Mucosa of stomach (tissue), 1 donor: ENCODE measurements around the gene NOS3.
"Not testable (repeated sequence)": the region's sequence is repeated elsewhere in the genome, so short reads cannot be mapped to it uniquely, and the experiment has no call there.

Experiments
- H3K27me3 ChIP-seq: one replicate; pipeline ENCODE4 v1.7.0; 2013; ENCODE audit warnings: mild to moderate bottlenecking, low read length; ENCODE audit not compliant: control insufficient read depth, insufficient read depth
- H3K36me3 ChIP-seq: one replicate; pipeline ENCODE4 v1.7.0; 2013; ENCODE audit warnings: low read length; ENCODE audit not compliant: control insufficient read depth, insufficient read depth
- H3K4me1 ChIP-seq: one replicate; pipeline ENCODE4 v1.7.0; 2013; ENCODE audit warnings: mild to moderate bottlenecking, low read length; ENCODE audit not compliant: control insufficient read depth, insufficient read depth
- H3K4me3 ChIP-seq: one replicate; pipeline ENCODE4 v1.7.0; 2013; ENCODE audit warnings: low read length
- H3K9ac ChIP-seq: one replicate; pipeline ENCODE4 v1.7.0; 2013; ENCODE audit warnings: mild to moderate bottlenecking, low read length, moderate library complexity
- H3K9me3 ChIP-seq: one replicate; pipeline ENCODE4 v1.7.0; 2013; ENCODE audit warnings: mild to moderate bottlenecking, low read length, moderate library complexity; ENCODE audit not compliant: control insufficient read depth
- donor health status: Pancreatic carcinoma.

NOS3 gene

GRCh38 chr7:151005566-151005965, 14.7 kb downstream of the NOS3 start:
- Histone ChIP-seq H3K4me3 (no peak overlapping the region), H3K9me3 (no peaks in the 10 kb centered on the region), H3K36me3 (no peaks in the 10 kb centered on the region), H3K9ac (no peak overlapping the region), H3K4me1 (peaks cover 2% of the 10 kb centered on the region), H3K27me3 (peaks cover 9% of the 10 kb centered on the region)

- H3K27me3 ChIP-seq, result peaks cover 11% of the 10 kb centered on the region
- H3K9me3 ChIP-seq, result no peaks in the 10 kb centered on the region
- H3K4me1 ChIP-seq, result peaks cover 10% of the 10 kb centered on the region
- no peak overlapping the region for H3K9ac ChIP-seq
- no peak overlapping the region for H3K4me3 ChIP-seq
- no peaks in the 10 kb centered on the region for H3K36me3 ChIP-seq
These were observed 15.9 kb downstream of the NOS3 start for GRCh38 chr7:151006590-151007300.

GRCh38 chr7:151007469-151007898, 16.7 kb downstream of the NOS3 start:
- Histone ChIP-seq H3K36me3 (no peaks in the 10 kb centered on the region), H3K9ac (no peak overlapping the region), H3K27me3 (peaks cover 11% of the 10 kb centered on the region), H3K4me3 (no peak overlapping the region), H3K4me1 (peaks cover 14% of the 10 kb centered on the region), H3K9me3 (no peaks in the 10 kb centered on the region)

- Histone ChIP-seq H3K9me3 (no peaks in the 10 kb centered on the region), H3K27me3 (peaks cover 11% of the 10 kb centered on the region), H3K9ac (no peak overlapping the region), H3K4me1 (peaks cover 21% of the 10 kb centered on the region), H3K36me3 (no peaks in the 10 kb centered on the region), H3K4me3 (no peak overlapping the region)
These were observed 17.3 kb downstream of the NOS3 start for GRCh38 chr7:151008143-151008510.

GRCh38 chr7:151008511-151009323, 17.9 kb downstream of the NOS3 start:
- H3K4me1 ChIP-seq, result peaks cover 22% of the 10 kb centered on the region
- H3K27me3 ChIP-seq, result peaks cover 11% of the 10 kb centered on the region

GRCh38 chr7:151009327-151010036, 18.7 kb downstream of the NOS3 start:
- Histone ChIP-seq H3K27me3 (peaks cover 11% of the 10 kb centered on the region), H3K9me3 (no peaks in the 10 kb centered on the region), H3K4me1 (peaks cover 22% of the 10 kb centered on the region), H3K4me3 (no peak overlapping the region), H3K36me3 (no peaks in the 10 kb centered on the region), H3K9ac (no peak overlapping the region)

More at GRCh38 chr7:151008511-151009323, 17.9 kb downstream of the NOS3 start:
- no peaks in the 10 kb centered on the region for H3K9me3 ChIP-seq
- no peaks in the 10 kb centered on the region for H3K36me3 ChIP-seq
- no peak overlapping the region for H3K9ac ChIP-seq
- H3K4me3 ChIP-seq, result no peak overlapping the region

- peaks cover 22% of the 10 kb centered on the region for H3K4me1 ChIP-seq
These were observed 19.2 kb downstream of the NOS3 start for GRCh38 chr7:151010037-151010306.

GRCh38 chr7:151010307-151011096, 19.7 kb downstream of the NOS3 start:
- Histone ChIP-seq H3K9me3 (no peaks in the 10 kb centered on the region), H3K9ac (no peak overlapping the region), H3K4me3 (no peak overlapping the region), H3K27me3 (peaks cover 11% of the 10 kb centered on the region), H3K4me1 (peaks cover 22% of the 10 kb centered on the region), H3K36me3 (no peaks in the 10 kb centered on the region)

More at GRCh38 chr7:151010037-151010306, 19.2 kb downstream of the NOS3 start:
- Histone ChIP-seq H3K4me3 (no peak overlapping the region), H3K9me3 (no peaks in the 10 kb centered on the region), H3K9ac (no peak overlapping the region), H3K27me3 (peaks cover 11% of the 10 kb centered on the region), H3K36me3 (no peaks in the 10 kb centered on the region)

- Histone ChIP-seq H3K9me3 (no peaks in the 10 kb centered on the region), H3K9ac (no peak overlapping the region), H3K36me3 (no peaks in the 10 kb centered on the region), H3K4me3 (no peak overlapping the region), H3K4me1 (peaks cover 22% of the 10 kb centered on the region), H3K27me3 (peaks cover 11% of the 10 kb centered on the region)
These were observed 20.2 kb downstream of the NOS3 start for GRCh38 chr7:151011097-151011409.

GRCh38 chr7:151011616-151012015, 20.8 kb downstream of the NOS3 start:
- H3K4me1 ChIP-seq, result peaks cover 22% of the 10 kb centered on the region
- H3K4me3 ChIP-seq, H3K9ac ChIP-seq, H3K36me3 ChIP-seq, H3K9me3 ChIP-seq: not testable (repeated sequence)
- peaks cover 14% of the 10 kb centered on the region for H3K27me3 ChIP-seq

GRCh38 chr7:151012031-151012692, 21.3 kb downstream of the NOS3 start:
- Histone ChIP-seq H3K4me3 (no peak overlapping the region), H3K9ac (no peak overlapping the region), H3K36me3 (no peaks in the 10 kb centered on the region), H3K9me3 (no peaks in the 10 kb centered on the region), H3K27me3 (peaks cover 20% of the 10 kb centered on the region), H3K4me1 (peaks cover 22% of the 10 kb centered on the region)
